ENCODE measurements around the gene OR52A1. TPM values are rescaled to one million over a fixed set of nuclear protein-coding genes. Genes with fewer than 3 reads are reported as not detected.

The OR52A1 gene
- total RNA-seq (2022; extraction: Qiagen RNA extraction), result not detected in 5 replicates

GRCh38 chr11:5154657-5155056 lies at the start of gene OR52A1:
OR52A1 (minus strand) TSS chr11:5154757; CDS start chr11:5152369, 2,388 bp downstream.

GRCh38 chr11:5200582-5200981 lies 46.0 kb upstream of the OR52A1 start, which contains the start of gene OR51V1:
OR51V1 (minus strand) TSS chr11:5200682; CDS start chr11:5200682, 0 bp downstream.

DNA sequence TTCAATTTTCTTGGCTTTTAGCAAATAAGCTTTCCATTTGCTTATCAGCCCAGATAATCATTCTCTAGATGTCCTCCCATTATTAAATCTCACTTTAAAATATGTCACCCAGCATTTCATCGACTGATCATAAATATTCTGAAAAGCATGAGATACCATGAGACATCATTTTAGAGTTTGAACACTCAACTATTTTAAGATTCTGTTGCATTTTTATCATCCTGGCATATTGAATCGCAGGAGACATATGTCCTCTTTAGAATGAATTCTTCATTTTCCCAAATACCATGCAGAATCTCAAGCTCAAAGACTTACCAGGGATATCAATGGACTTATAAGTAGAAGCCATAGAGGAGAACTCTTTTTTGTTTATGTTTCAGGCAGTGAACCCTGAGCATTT lies 16.6 kb downstream of the OR52A1 start, which contains the start of gene OR52A5:
Gene OR52A5 (minus strand): TSS at position 361 of the 400 bp plus-strand sequence. CDS start 5,714 bp downstream, outside the sequence.

Other genes starting within 250 kb of the OR52A1 start
- gene OR51G2, start 235.4 kb downstream of the OR52A1 start, total RNA-seq (2022; extraction: Qiagen RNA extraction), result not detected in 5 replicates
- not detected in 5 replicates for gene OR51G1, start 230.4 kb downstream of the OR52A1 start, total RNA-seq (2022; extraction: Qiagen RNA extraction)
- gene OR51A4, start 207.2 kb downstream of the OR52A1 start, total RNA-seq (2022; extraction: Qiagen RNA extraction), result not detected in 5 replicates
- not detected in 5 replicates for gene OR51A2, start 199.0 kb downstream of the OR52A1 start, total RNA-seq (2022; extraction: Qiagen RNA extraction)
- gene OR51L1, start 159.9 kb downstream of the OR52A1 start, total RNA-seq (2022; extraction: Qiagen RNA extraction), result not detected in 5 replicates
- gene OR52J3, start 108.2 kb downstream of the OR52A1 start, total RNA-seq (2022; extraction: Qiagen RNA extraction), result not detected in 5 replicates
- gene OR52E2, start 95.1 kb downstream of the OR52A1 start, total RNA-seq (2022; extraction: Qiagen RNA extraction), result not detected in 5 replicates
- not detected in 5 replicates for gene OR52E1, start 85.2 kb downstream of the OR52A1 start, total RNA-seq (2022; extraction: Qiagen RNA extraction)
- not detected in 5 replicates for gene OR52A5, start 16.4 kb downstream of the OR52A1 start, total RNA-seq (2022; extraction: Qiagen RNA extraction)
- gene OR51V1, start 45.9 kb upstream of the OR52A1 start, total RNA-seq (2022; extraction: Qiagen RNA extraction), result not detected in 5 replicates
- not detected in 5 replicates for gene HBB, start 72.3 kb upstream of the OR52A1 start, total RNA-seq (2022; extraction: Qiagen RNA extraction)
- gene HBD, start 79.7 kb upstream of the OR52A1 start, total RNA-seq (2022; extraction: Qiagen RNA extraction), result not detected in 5 replicates
- not detected in 5 replicates for gene HBG1, start 95.1 kb upstream of the OR52A1 start, total RNA-seq (2022; extraction: Qiagen RNA extraction)
- gene HBG2, start 100.0 kb upstream of the OR52A1 start, total RNA-seq (2022; extraction: Qiagen RNA extraction), result not detected in 5 replicates
- 0.15 to 0.29 TPM (median 0.21 TPM) in 3 of 5 replicates, not detected in the others for gene HBE1, start 115.2 kb upstream of the OR52A1 start, total RNA-seq (2022; extraction: Qiagen RNA extraction)
- gene OR51B4, start 147.2 kb upstream of the OR52A1 start, total RNA-seq (2022; extraction: Qiagen RNA extraction), result not detected in 5 replicates
- not detected in 5 replicates for gene OR51B2, start 169.5 kb upstream of the OR52A1 start, total RNA-seq (2022; extraction: Qiagen RNA extraction)
- not detected in 5 replicates for gene OR51B5, start 188.8 kb upstream of the OR52A1 start, total RNA-seq (2022; extraction: Qiagen RNA extraction)
- not detected in 5 replicates for gene OR51B6, start 196.8 kb upstream of the OR52A1 start, total RNA-seq (2022; extraction: Qiagen RNA extraction)
- gene OR51M1, start 229.1 kb upstream of the OR52A1 start, total RNA-seq (2022; extraction: Qiagen RNA extraction), result not detected in 5 replicates